Measurements from ENCODE around the gene IKZF2.

- TF ChIP-seq CTCF (IDR thresholded peaks at IDR 0.05; ENCODE audit: insufficient read depth, low read length) (no peak), GABPA (IDR thresholded peaks at IDR 0.05; ENCODE audit: low read depth) (no peak)
These were observed 52.8 kb downstream of the IKZF2 start for GRCh38 chr2:213098612-213099011.

Measured in HL-60 (cell line).